GM12891 (cell line): ENCODE data around the gene IRF9.

Experiments used
- PAX5 ChIP-seq: IDR thresholded peaks from 2 replicates; pipeline ENCODE4 v1.6.1; 2011; ENCODE audit warnings: low read length, moderate library complexity, mild to moderate bottlenecking; ENCODE audit not compliant: insufficient read depth, severe bottlenecking
- POLR2A ChIP-seq: IDR thresholded peaks from 2 replicates; pipeline ENCODE4 v1.6.1; 2011; ENCODE audit warnings: low read depth, low read length, control low read depth
- POLR2AphosphoS5 ChIP-seq: IDR thresholded peaks from 2 replicates; pipeline ENCODE4 v1.6.1; 2011; ENCODE audit warnings: low read depth, low read length, control low read depth
- POU2F2 ChIP-seq: IDR thresholded peaks from 2 replicates; pipeline ENCODE4 v1.6.1; 2011; ENCODE audit warnings: low read depth, mild to moderate bottlenecking, control low read depth, low read length, moderate library complexity
- SPI1 ChIP-seq: IDR thresholded peaks from 2 replicates; pipeline ENCODE4 v1.6.1; 2011; ENCODE audit warnings: low read depth, low read length, control low read depth
- TAF1 ChIP-seq: IDR thresholded peaks from 2 replicates; pipeline ENCODE4 v1.6.1; 2011; ENCODE audit warnings: low read depth, low read length, control low read depth

- no peak for TF ChIP-seq POLR2A
- no peak for TF ChIP-seq POLR2AphosphoS5
- TF ChIP-seq SPI1: no peak
- TF ChIP-seq TAF1: no peak
- no peak for TF ChIP-seq POU2F2
- TF ChIP-seq PAX5: no peak
These were observed 27.3 kb upstream of the IRF9 start for GRCh38 chr14:24133735-24134134.
